K562 (cell line): Measurements from ENCODE around the gene DCTN5. TPM values are rescaled to one million over a fixed set of nuclear protein-coding genes. Genes with fewer than 3 reads are reported as not detected.

Source experiments
- OTX1 ChIP-seq: fragments of 450-650 bp; formaldehyde crosslinking; IDR thresholded peaks from 2 replicates; pipeline ENCODE4 v1.4.0; 2022; ENCODE audit warnings: mild to moderate bottlenecking
- ZNF41 ChIP-seq: fragments of 250-450 bp; sonication (Bioruptor Pico); conservative IDR thresholded peaks from 2 replicates; pipeline ENCODE4 v1.4.0; 2020; ENCODE audit warnings: mild to moderate bottlenecking
- ZNF507 ChIP-seq: conservative IDR thresholded peaks from 2 replicates; pipeline ENCODE4 v1.6.1; 2017; ENCODE audit warnings: missing genetic modification characterization, missing compliant biosample characterization
- polyA plus RNA-seq, 8 experiments: library from polyadenylated mRNA; depleted of rRNA in 4 of 8; stranded (reverse) in 5 of 8; unstranded in 3 of 8; fragments of >200 nt; fragmentation: Nextera tagmentation in 2 of 8; fragmentation: Illumina TruSeq in 1 of 8; extraction: Ambion mirVana in 2 of 8; extraction: Trizol in 1 of 8; gene quantifications; 2 replicates each; pipeline versions ENCODE4 v1.2.1 to v1.2.3, GENCODE V29; 2011 to 2014; ENCODE audit warnings: inconsistent platforms in 1 of 8, missing spikeins in 1 of 8
- total RNA-seq, 7 experiments: library from RNA; depleted of rRNA in 6 of 7; stranded (reverse); fragments of >200 nt in 6 of 7; fragmentation: Illumina TruSeq in 2 of 7; extraction: Trizol in 2 of 7; gene quantifications; 2 replicates each; pipeline versions ENCODE4 v1.2.1 to v1.2.3, GENCODE V29; 2011 to 2021; ENCODE audit warnings: low replicate concordance in 1 of 7
- TF ChIP-seq, protein P1 (sequence below): fragments of 250-450 bp; sonication (Bioruptor Pico); IDR thresholded peaks from 2 replicates; pipeline ENCODE4 v1.5.1; 2021; ENCODE audit warnings: mild to moderate bottlenecking
- TF ChIP-seq, protein P2 (sequence below): fragments of 250-450 bp; sonication (Bioruptor Pico); IDR thresholded peaks from 2 replicates; pipeline ENCODE4 v1.8.0; 2022; ENCODE audit warnings: inconsistent platforms
- TF ChIP-seq, protein P3 (sequence below): IDR thresholded peaks from 2 replicates; pipeline ENCODE4 v1.6.1; 2012; ENCODE audit warnings: low read depth, low read length, improper control_type of control experiment, borderline replicate concordance
- TF ChIP-seq, protein P4 (sequence below): fragments of 250-450 bp; sonication (Bioruptor Pico); IDR thresholded peaks from 2 replicates; pipeline ENCODE4 v1.9.0; 2021; ENCODE audit warnings: mild to moderate bottlenecking
- TF ChIP-seq, protein P5 (sequence below): fragments of 450-650 bp; formaldehyde crosslinking; IDR thresholded peaks from 2 replicates; pipeline ENCODE4 v1.4.0; 2020; ENCODE audit warnings: mild to moderate bottlenecking, moderate library complexity
- TF ChIP-seq, protein P6 (sequence below): IDR thresholded peaks from 3 replicates; pipeline ENCODE4 v1.6.1; 2011; ENCODE audit warnings: borderline replicate concordance, mild to moderate bottlenecking, moderate library complexity; ENCODE audit not compliant: insufficient read length; ENCODE audit errors: extremely low read depth
- TF ChIP-seq, protein P7 (sequence below): fragments of 250-450 bp; sonication (Bioruptor Pico); IDR thresholded peaks from 2 replicates; pipeline ENCODE4 v1.5.0; 2021; ENCODE audit warnings: mild to moderate bottlenecking, moderate library complexity

Gene DCTN5
- total and polyA plus RNA-seq, 9 of the 15 experiments (the other 6 are each of a cell fraction or from before 2014, with no cell fraction given) = 35.8 to 149 (median 75.9) TPM

DNA sequence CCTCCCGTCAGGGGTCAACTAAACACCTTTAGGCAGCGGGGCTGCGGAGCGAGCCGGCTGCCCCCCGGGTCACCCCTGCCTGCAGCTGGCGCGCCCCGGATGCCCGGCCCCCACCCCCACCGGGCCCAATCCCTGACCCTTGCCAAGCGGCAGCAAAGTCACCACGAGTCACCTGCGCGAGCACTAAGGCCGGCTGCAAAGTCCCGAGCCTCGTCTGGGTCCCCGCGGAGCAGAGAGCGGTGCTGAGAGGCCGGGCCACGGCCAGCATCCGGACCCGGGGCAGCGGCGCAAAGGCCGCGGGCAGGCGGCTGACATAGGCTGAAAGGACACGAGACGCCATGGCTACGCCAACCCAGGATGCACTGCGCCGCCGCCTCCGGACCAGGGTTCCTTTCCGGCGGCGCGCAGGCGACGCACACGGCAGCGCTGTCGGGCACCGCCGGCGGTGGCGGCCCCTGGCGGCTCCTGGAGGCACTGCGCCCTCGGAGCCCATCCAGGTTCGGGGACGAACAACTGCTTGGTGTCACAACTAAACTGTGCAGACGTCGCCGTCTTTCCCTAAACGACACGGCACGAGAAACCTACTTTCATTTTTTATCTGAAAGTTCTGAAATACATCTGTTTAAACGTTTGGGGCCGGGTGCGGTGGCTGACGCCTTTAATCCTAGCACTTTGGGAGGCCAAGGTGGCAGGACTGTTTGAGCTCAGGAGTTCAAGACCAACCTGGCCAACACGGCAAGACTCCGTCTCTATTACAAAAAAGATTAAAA lies 45.1 kb upstream of the DCTN5 start, which contains the start of gene NDUFAB1 (continued):
- TF ChIP-seq, protein P1, sequence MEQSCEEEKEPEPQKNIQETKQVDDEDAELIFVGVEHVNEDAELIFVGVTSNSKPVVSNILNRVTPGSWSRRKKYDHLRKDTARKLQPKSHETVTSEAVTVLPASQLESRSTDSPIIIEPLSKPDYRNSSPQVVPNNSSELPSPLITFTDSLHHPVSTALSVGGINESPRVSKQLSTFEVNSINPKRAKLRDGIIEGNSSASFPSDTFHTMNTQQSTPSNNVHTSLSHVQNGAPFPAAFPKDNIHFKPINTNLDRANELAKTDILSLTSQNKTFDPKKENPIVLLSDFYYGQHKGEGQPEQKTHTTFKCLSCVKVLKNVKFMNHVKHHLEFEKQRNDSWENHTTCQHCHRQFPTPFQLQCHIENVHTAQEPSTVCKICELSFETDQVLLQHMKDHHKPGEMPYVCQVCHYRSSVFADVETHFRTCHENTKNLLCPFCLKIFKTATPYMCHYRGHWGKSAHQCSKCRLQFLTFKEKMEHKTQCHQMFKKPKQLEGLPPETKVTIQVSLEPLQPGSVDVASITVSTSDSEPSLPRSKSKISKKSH = no peak
- no peak for TF ChIP-seq ZNF507 (tag)
- TF ChIP-seq, protein P2, sequence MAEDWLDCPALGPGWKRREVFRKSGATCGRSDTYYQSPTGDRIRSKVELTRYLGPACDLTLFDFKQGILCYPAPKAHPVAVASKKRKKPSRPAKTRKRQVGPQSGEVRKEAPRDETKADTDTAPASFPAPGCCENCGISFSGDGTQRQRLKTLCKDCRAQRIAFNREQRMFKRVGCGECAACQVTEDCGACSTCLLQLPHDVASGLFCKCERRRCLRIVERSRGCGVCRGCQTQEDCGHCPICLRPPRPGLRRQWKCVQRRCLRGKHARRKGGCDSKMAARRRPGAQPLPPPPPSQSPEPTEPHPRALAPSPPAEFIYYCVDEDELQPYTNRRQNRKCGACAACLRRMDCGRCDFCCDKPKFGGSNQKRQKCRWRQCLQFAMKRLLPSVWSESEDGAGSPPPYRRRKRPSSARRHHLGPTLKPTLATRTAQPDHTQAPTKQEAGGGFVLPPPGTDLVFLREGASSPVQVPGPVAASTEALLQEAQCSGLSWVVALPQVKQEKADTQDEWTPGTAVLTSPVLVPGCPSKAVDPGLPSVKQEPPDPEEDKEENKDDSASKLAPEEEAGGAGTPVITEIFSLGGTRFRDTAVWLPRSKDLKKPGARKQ (CRISPR knock-in tag) = no peak
- TF ChIP-seq, protein P3, sequence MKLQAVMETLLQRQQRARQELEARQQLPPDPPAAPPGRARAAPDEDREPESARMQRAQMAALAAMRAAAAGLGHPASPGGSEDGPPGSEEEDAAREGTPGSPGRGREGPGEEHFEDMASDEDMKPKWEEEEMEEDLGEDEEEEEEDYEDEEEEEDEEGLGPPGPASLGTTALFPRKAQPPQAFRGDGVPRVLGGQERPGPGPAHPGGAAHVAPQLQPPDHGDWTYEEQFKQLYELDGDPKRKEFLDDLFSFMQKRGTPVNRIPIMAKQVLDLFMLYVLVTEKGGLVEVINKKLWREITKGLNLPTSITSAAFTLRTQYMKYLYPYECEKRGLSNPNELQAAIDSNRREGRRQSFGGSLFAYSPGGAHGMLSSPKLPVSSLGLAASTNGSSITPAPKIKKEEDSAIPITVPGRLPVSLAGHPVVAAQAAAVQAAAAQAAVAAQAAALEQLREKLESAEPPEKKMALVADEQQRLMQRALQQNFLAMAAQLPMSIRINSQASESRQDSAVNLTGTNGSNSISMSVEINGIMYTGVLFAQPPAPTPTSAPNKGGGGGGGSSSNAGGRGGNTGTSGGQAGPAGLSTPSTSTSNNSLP = no peak
- TF ChIP-seq, protein P4, sequence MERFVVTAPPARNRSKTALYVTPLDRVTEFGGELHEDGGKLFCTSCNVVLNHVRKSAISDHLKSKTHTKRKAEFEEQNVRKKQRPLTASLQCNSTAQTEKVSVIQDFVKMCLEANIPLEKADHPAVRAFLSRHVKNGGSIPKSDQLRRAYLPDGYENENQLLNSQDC (CRISPR knock-in tag) = no peak
- TF ChIP-seq ZNF41 (CRISPR knock-in tag) = no peak
- TF ChIP-seq, protein P5, sequence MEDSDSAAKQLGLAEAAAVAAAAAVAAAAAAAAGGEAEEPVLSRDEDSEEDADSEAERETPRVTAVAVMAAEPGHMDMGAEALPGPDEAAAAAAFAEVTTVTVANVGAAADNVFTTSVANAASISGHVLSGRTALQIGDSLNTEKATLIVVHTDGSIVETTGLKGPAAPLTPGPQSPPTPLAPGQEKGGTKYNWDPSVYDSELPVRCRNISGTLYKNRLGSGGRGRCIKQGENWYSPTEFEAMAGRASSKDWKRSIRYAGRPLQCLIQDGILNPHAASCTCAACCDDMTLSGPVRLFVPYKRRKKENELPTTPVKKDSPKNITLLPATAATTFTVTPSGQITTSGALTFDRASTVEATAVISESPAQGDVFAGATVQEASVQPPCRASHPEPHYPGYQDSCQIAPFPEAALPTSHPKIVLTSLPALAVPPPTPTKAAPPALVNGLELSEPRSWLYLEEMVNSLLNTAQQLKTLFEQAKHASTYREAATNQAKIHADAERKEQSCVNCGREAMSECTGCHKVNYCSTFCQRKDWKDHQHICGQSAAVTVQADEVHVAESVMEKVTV = no peak
- no peak for TF ChIP-seq OTX1
- TF ChIP-seq, protein P6, sequence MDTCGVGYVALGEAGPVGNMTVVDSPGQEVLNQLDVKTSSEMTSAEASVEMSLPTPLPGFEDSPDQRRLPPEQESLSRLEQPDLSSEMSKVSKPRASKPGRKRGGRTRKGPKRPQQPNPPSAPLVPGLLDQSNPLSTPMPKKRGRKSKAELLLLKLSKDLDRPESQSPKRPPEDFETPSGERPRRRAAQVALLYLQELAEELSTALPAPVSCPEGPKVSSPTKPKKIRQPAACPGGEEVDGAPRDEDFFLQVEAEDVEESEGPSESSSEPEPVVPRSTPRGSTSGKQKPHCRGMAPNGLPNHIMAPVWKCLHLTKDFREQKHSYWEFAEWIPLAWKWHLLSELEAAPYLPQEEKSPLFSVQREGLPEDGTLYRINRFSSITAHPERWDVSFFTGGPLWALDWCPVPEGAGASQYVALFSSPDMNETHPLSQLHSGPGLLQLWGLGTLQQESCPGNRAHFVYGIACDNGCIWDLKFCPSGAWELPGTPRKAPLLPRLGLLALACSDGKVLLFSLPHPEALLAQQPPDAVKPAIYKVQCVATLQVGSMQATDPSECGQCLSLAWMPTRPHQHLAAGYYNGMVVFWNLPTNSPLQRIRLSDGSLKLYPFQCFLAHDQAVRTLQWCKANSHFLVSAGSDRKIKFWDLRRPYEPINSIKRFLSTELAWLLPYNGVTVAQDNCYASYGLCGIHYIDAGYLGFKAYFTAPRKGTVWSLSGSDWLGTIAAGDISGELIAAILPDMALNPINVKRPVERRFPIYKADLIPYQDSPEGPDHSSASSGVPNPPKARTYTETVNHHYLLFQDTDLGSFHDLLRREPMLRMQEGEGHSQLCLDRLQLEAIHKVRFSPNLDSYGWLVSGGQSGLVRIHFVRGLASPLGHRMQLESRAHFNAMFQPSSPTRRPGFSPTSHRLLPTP = no peak
- TF ChIP-seq, protein P7, sequence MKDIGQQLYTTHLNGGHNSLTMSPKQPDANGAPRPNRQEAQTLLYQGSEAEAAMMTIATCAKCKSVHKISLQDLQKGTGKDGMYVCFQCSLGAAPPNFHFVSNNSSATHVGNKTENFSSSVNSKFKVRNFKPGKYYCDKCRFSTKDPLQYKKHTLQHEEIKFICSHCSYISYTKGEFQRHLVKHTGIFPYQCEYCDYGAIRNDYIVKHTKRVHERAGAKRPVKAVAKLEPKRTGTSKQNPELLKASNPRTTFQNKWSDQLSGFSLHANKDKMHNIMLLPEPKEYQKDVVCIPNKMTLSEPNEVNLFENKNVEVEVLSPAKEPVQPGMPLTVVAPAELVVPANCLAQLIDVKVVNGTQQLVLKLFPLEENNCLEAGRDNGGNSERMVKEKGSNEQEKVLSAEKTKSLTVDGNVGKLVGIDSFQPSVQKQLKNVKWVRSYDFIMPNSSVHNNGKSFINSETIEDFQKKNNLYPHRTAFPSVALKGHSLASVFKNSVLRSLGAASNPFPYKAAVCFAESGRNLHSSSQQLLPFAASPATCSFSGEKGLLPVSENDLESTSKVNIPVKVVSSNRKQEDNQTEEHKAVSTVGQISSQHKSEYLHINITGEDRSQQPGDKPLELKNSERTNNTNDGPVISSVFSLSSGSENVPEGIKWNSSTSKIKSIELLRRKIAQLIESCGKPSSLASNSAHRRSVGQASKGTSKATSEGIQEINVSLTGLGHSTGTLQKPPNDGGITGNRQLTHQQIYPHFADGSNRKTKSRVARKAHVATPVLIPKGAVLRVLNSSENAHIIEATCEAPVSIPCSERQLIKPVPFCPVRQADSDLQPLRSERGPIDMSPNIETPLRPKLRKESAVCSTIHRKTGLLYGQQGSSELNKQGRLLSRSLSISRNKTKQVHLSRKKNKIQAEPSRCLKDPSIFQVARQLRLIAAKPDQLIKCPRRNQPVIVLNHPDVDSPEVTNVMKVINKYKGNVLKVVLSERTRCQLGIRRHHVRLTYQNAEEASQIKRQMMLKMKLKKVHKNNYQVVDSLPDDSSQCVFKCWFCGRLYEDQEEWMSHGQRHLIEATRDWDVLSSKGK (CRISPR knock-in tag) = no peak
